K562 (cell line): ENCODE measurements around the gene CDK9. TPM values are rescaled to one million over a fixed set of nuclear protein-coding genes. Genes with fewer than 3 reads are reported as not detected.

Experiments used
- ATAC-seq: fragments of 200-7000 bp; cut with Tn5 transposase; 3 replicates; pipeline ENCODE4 v1.9.1; 2020; ENCODE audit warnings: moderate library complexity
- BruUV-seq: library from RNA; stranded (reverse); fragments of 400-500 nt; replicated peaks from 2 replicates; lab custom pipeline; 2021; lab: Mats Ljungman, UMichigan
- CTCF ChIA-PET: fragments of 300-600 bp; formaldehyde crosslinking; extraction: SDS; loops from one replicate; lab custom pipeline; 2021; ENCODE audit warnings: low intra/inter-chr PET ratio; lab: Yijun Ruan, JAX
- POLR2A ChIA-PET: fragments of 300-600, 350-650 bp; sonication (Branson Sonifier 250); formaldehyde crosslinking; extraction: SDS; loops from one replicate; lab custom pipeline; 2021; ENCODE audit warnings: antibody characterized with exemption, inconsistent platforms; lab: Yijun Ruan, JAX
- DNase-seq, 4 experiments: peaks; one replicate each; pipeline versions ENCODE4 v3.0.0 to v3.0.0-alpha.2; 2011 to 2018; ENCODE audit warnings: low spot score in 3 of 4, mixed read lengths in 3 of 4; ENCODE audit errors: extremely low read depth in 1 of 4
- FAIRE-seq: peaks from 2 replicates; lab custom pipeline; 2011; peaks lifted over from hg19 to GRCh38; lab: Jason Lieb, UNC
- H2AFZ ChIP-seq: 2 replicates; pipeline ENCODE4 v1.6.0; 2011; ENCODE audit warnings: low read depth, low read length, control low read depth, inconsistent platforms
- H3K27ac ChIP-seq: fragments of 200-600 bp; 3 replicates; pipeline ENCODE4 v1.8.0; 2011; ENCODE audit warnings: low read depth, mild to moderate bottlenecking, control low read depth, inconsistent platforms, low read length, moderate library complexity, mixed read lengths; ENCODE audit errors: extremely low read depth
- H3K27me3 ChIP-seq, 2 experiments: fragments of 300-600 bp in 1 of 2; 2 replicates in 1 of 2; 3 replicates in 1 of 2; pipeline versions ENCODE4 v1.6.0 to v1.8.0; 2011; ENCODE audit warnings: inconsistent platforms in 2 of 2, low read length in 2 of 2, mild to moderate bottlenecking in 1 of 2, mixed read lengths in 1 of 2, moderate library complexity in 1 of 2; ENCODE audit not compliant: control insufficient read depth in 2 of 2, insufficient read depth in 2 of 2
- H3K36me3 ChIP-seq: fragments of 300-600 bp; 3 replicates; pipeline ENCODE4 v1.8.0; 2011; ENCODE audit warnings: mild to moderate bottlenecking, low read length, inconsistent platforms; ENCODE audit not compliant: control insufficient read depth, insufficient read depth
- H3K4me1 ChIP-seq, 2 experiments: fragments of 200-600 bp in 1 of 2; replicated peaks in 1 of 2; 2 replicates in 1 of 2; 3 replicates in 1 of 2; pipeline versions ENCODE4 v1.5.1 to v1.8.0; 2011; ENCODE audit warnings: inconsistent platforms in 2 of 2, low read length in 2 of 2, mild to moderate bottlenecking in 1 of 2, mixed read lengths in 1 of 2, moderate library complexity in 1 of 2; ENCODE audit not compliant: control insufficient read depth in 2 of 2, insufficient read depth in 2 of 2
- H3K4me2 ChIP-seq: 2 replicates; pipeline ENCODE4 v1.6.1; 2011; ENCODE audit warnings: low read length, control low read depth, inconsistent platforms, mixed read lengths; ENCODE audit not compliant: insufficient read depth
- H3K4me3 ChIP-seq: fragments of 200-600 bp; sonication (generic), shearing (Covaris generic); 2 replicates; pipeline ENCODE4 v1.5.1; 2016; ENCODE audit warnings: control low read depth, inconsistent platforms
- H3K79me2 ChIP-seq: fragments of 200-600 bp; 3 replicates; pipeline ENCODE4 v1.8.0; 2011; ENCODE audit warnings: low read length, inconsistent platforms; ENCODE audit not compliant: control insufficient read depth, insufficient read depth
- H3K9ac ChIP-seq, 2 experiments: 2 replicates each; pipeline versions ENCODE4 v1.6.0 to v1.6.1; 2011; ENCODE audit warnings: low read depth in 2 of 2, low read length in 2 of 2, control low read depth in 1 of 2, inconsistent platforms in 1 of 2, mild to moderate bottlenecking in 1 of 2, mixed read lengths in 1 of 2; ENCODE audit not compliant: insufficient read depth in 1 of 2
- H3K9me1 ChIP-seq: one replicate; pipeline ENCODE4 v1.6.0; 2011; ENCODE audit warnings: inconsistent platforms, mild to moderate bottlenecking, low read length, moderate library complexity; ENCODE audit not compliant: control insufficient read depth, insufficient read depth
- H3K9me3 ChIP-seq: replicated peaks from 2 replicates; pipeline ENCODE4 v1.5.1; 2011; ENCODE audit warnings: low read depth, low read length, inconsistent platforms; ENCODE audit not compliant: control insufficient read depth, insufficient read depth
- H4K20me1 ChIP-seq: replicated peaks from 2 replicates; pipeline ENCODE4 v1.6.1; 2011; ENCODE audit warnings: low read length, inconsistent platforms, mixed read lengths; ENCODE audit not compliant: control insufficient read depth, insufficient read depth
- ELF2 ChIP-seq: fragments of 250-450 bp; sonication (Bioruptor Pico); IDR thresholded peaks from 2 replicates; pipeline ENCODE4 v1.5.0; 2021; ENCODE audit warnings: mild to moderate bottlenecking
- EP300 ChIP-seq: IDR thresholded peaks from 2 replicates; pipeline ENCODE4 v1.6.1; 2012; ENCODE audit warnings: low read length, improper control_type of control experiment
- NFE2L1 ChIP-seq: fragments of 450-650 bp; IDR thresholded peaks from 2 replicates; pipeline ENCODE4 v1.6.1; 2016; ENCODE audit warnings: missing genetic modification characterization, low read depth, mild to moderate bottlenecking, missing compliant biosample characterization, moderate library complexity, borderline replicate concordance
- ZNF707 ChIP-seq: fragments of 250-450 bp; sonication (Bioruptor Pico); conservative IDR thresholded peaks from 2 replicates; pipeline ENCODE4 v1.8.0; 2022; ENCODE audit warnings: inconsistent platforms, mild to moderate bottlenecking, moderate library complexity
- WGBS: fragments of 100-300 bp; shearing (Covaris generic); methylation state at CpG from one replicate; pipeline ENCODE4 v1.1.6; 2016; ENCODE audit warnings: low coverage, mixed read lengths; ENCODE audit not compliant: insufficient coverage; ENCODE audit errors: missing lambda C conversion rate; 5-methylcytosine and 5-hydroxymethylcytosine counted together
- in situ Hi-C: fragments of 300-500 bp; cut with MboI; formaldehyde crosslinking; loops from 4 replicates; pipeline ENCODE4 v1.15.0; 2018; ENCODE audit warnings: inconsistent platforms, mixed read lengths
- intact Hi-C: fragments of 100-400 bp; cut with micrococcal nuclease; formaldehyde crosslinking; loops from 2 replicates; pipeline ENCODE4 v1.14.2; 2022
- polyA plus RNA-seq, 8 experiments: library from polyadenylated mRNA; depleted of rRNA in 4 of 8; stranded (reverse) in 5 of 8; unstranded in 3 of 8; fragments of >200 nt; fragmentation: Nextera tagmentation in 2 of 8; fragmentation: Illumina TruSeq in 1 of 8; extraction: Ambion mirVana in 2 of 8; extraction: Trizol in 1 of 8; gene quantifications; 2 replicates each; pipeline versions ENCODE4 v1.2.1 to v1.2.3, GENCODE V29; 2011 to 2014; ENCODE audit warnings: inconsistent platforms in 1 of 8, missing spikeins in 1 of 8
- total RNA-seq, 7 experiments: library from RNA; depleted of rRNA in 6 of 7; stranded (reverse); fragments of >200 nt in 6 of 7; fragmentation: Illumina TruSeq in 2 of 7; extraction: Trizol in 2 of 7; gene quantifications; 2 replicates each; pipeline versions ENCODE4 v1.2.1 to v1.2.3, GENCODE V29; 2011 to 2021; ENCODE audit warnings: low replicate concordance in 1 of 7
- TF ChIP-seq, protein P1 (sequence below), 2 experiments: fragments of 450-650 bp; IDR thresholded peaks; 2 replicates each; pipeline ENCODE4 v1.6.1; 2018; ENCODE audit warnings: mild to moderate bottlenecking in 2 of 2, low read depth in 1 of 2; ENCODE audit not compliant: partially characterized antibody in 2 of 2

CDK9 gene
- total and polyA plus RNA-seq, 9 of the 15 experiments (the other 6 are each of a cell fraction or from before 2014, with no cell fraction given): 4.2 to 78.6 (median 33.0) TPM

DNA sequence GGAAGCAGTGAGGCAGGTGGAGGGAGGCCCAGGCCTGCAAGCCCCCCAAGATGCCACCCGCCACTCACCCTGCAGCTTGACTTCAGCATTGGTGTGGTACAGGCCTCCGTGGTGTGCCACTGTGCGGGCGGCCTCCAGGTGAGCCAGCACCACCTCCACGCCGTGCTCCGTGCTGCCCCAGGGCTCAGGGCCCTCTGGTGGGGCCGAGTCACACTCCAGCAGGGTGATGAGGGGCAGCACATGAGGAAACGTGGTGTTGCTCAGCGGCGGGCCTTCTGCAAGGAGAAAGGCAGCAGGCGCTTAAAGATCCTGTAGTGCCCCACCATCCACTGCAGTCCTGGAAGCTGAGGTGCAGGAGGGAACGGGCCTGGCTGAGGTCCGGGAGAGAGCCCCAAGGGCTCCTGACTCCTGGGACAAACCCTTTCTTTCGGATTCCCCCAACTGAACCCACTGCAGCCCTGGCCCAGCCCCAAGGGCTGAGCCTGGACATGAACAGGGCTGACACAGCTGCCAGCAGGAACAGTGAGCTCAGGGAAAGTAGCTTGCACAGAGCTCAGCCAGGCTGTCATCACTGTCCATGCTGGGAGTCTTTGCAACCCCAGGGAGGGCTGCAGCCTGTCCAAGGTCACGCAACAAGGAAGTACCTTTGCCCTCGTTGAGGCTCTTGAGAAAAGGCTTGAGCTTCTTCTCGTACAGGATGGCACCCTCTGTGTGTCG, 46.1 kb upstream of the CDK9 start:
- DNase-seq: no peak
- no peaks in the 10 kb centered on the region for H3K36me3 ChIP-seq
- in situ Hi-C loops (loop anchor here (5.0 to 10.0 kb wide), 5 partner anchors 43 to 237 kb away; partner anchors contain the start of gene ST6GALNAC4), intact Hi-C loops (loop anchor here (10.0 kb wide), 1 partner anchor 295 kb away; no protein-coding TSS in a partner anchor)
- BruUV-seq: no TSS peak
- no peak overlapping the region for H2AFZ ChIP-seq
- no peaks in the 10 kb centered on the region for H3K9me3 ChIP-seq
- H3K27me3 ChIP-seq: no peaks in the 10 kb centered on the region; a peak in 1 of 5 replicates
- no peak overlapping the region for H3K4me3 ChIP-seq
- ChIA-PET CTCF (interaction anchor here (0.6 kb wide), 1 partner anchor 255 kb away, joined by 3 read pairs; no protein-coding TSS in a partner anchor), POLR2A (interaction anchor here (0.5 to 0.7 kb wide), 2 partner anchors 55 to 139 kb away, joined by 3 to 4 read pairs; no protein-coding TSS in a partner anchor)
- no peak for TF ChIP-seq EP300
- TF ChIP-seq NFE2L1: no peak
- no peak for TF ChIP-seq ELF2 (CRISPR knock-in tag)
- no peak for TF ChIP-seq ZNF707
- TF ChIP-seq, protein P1, sequence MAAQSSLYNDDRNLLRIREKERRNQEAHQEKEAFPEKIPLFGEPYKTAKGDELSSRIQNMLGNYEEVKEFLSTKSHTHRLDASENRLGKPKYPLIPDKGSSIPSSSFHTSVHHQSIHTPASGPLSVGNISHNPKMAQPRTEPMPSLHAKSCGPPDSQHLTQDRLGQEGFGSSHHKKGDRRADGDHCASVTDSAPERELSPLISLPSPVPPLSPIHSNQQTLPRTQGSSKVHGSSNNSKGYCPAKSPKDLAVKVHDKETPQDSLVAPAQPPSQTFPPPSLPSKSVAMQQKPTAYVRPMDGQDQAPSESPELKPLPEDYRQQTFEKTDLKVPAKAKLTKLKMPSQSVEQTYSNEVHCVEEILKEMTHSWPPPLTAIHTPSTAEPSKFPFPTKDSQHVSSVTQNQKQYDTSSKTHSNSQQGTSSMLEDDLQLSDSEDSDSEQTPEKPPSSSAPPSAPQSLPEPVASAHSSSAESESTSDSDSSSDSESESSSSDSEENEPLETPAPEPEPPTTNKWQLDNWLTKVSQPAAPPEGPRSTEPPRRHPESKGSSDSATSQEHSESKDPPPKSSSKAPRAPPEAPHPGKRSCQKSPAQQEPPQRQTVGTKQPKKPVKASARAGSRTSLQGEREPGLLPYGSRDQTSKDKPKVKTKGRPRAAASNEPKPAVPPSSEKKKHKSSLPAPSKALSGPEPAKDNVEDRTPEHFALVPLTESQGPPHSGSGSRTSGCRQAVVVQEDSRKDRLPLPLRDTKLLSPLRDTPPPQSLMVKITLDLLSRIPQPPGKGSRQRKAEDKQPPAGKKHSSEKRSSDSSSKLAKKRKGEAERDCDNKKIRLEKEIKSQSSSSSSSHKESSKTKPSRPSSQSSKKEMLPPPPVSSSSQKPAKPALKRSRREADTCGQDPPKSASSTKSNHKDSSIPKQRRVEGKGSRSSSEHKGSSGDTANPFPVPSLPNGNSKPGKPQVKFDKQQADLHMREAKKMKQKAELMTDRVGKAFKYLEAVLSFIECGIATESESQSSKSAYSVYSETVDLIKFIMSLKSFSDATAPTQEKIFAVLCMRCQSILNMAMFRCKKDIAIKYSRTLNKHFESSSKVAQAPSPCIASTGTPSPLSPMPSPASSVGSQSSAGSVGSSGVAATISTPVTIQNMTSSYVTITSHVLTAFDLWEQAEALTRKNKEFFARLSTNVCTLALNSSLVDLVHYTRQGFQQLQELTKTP (IDR thresholded peaks at IDR 0.05; ENCODE audit: low read depth in 1 of 2, partially characterized antibody in 2 of 2): no peak
- peaks cover 15 to 52% of the 10 kb centered on the region in 2 experiments for H3K4me1 ChIP-seq
- no peak overlapping the region for H3K4me2 ChIP-seq
- H3K9me1 ChIP-seq: no peaks in the 10 kb centered on the region
- no peaks in the 10 kb centered on the region; the same call in 1 of the 2 replicates for H4K20me1 ChIP-seq
- H3K79me2 ChIP-seq: no peaks in the 10 kb centered on the region
- no peak for FAIRE-seq
- H3K27ac ChIP-seq: no peak overlapping the region
- H3K9ac ChIP-seq: no peak overlapping the region
- no peak for ATAC-seq
- 70% methylated on average over 15 of the region's 19 CpGs for whole genome bisulfite sequencing
